ENCODE results near the gene RGS7.
"Not testable (repeated sequence)": the region's sequence is repeated elsewhere in the genome, so short reads cannot be mapped to it uniquely, and the experiment has no call there.

RGS7 gene

GRCh38 chr1:241270016-241270415, 87.0 kb downstream of the RGS7 start:
- DNase-seq: no peak

- no peak for DNase-seq
Observed at GRCh38 chr1:241269116-241269515, 87.9 kb downstream of the RGS7 start.

- no peak for DNase-seq
Observed at GRCh38 chr1:241266121-241266520, 90.9 kb downstream of the RGS7 start.

GRCh38 chr1:241265428-241265827, 91.6 kb downstream of the RGS7 start:
- DNase-seq: no peak

- DNase-seq: no peak
Observed at GRCh38 chr1:241263346-241263745, 93.7 kb downstream of the RGS7 start.

- DNase-seq: no peak
Observed at GRCh38 chr1:241253471-241253870, 103.5 kb downstream of the RGS7 start.

GRCh38 chr1:241250465-241250864, 106.5 kb downstream of the RGS7 start:
- no peak for DNase-seq

- no peak for DNase-seq
Observed at GRCh38 chr1:241240069-241240468, 116.9 kb downstream of the RGS7 start.

- DNase-seq: no peak
Observed at GRCh38 chr1:241237873-241238272, 119.1 kb downstream of the RGS7 start.

- no peak for DNase-seq
Observed at GRCh38 chr1:241235256-241235897, 121.6 kb downstream of the RGS7 start.

- no peak for DNase-seq
Observed at GRCh38 chr1:241229711-241230110, 127.3 kb downstream of the RGS7 start.

- DNase-seq: no peak
Observed at GRCh38 chr1:241229216-241229615, 127.8 kb downstream of the RGS7 start.

- no peak for DNase-seq
Observed at GRCh38 chr1:241228339-241228738, 128.7 kb downstream of the RGS7 start.

GRCh38 chr1:241225741-241226140, 131.3 kb downstream of the RGS7 start:
- DNase-seq: no peak

GRCh38 chr1:241224189-241224588, 132.8 kb downstream of the RGS7 start:
- DNase-seq: not testable (repeated sequence)

- DNase-seq: not testable (repeated sequence)
Observed at GRCh38 chr1:241222813-241223212, 134.2 kb downstream of the RGS7 start.

GRCh38 chr1:241221319-241221718, 135.7 kb downstream of the RGS7 start:
- no peak for DNase-seq

GRCh38 chr1:241220913-241221312, 136.1 kb downstream of the RGS7 start:
- not testable (repeated sequence) for DNase-seq

- DNase-seq: no peak
Observed at GRCh38 chr1:241219449-241219848, 137.6 kb downstream of the RGS7 start.

GRCh38 chr1:241217516-241217915, 139.5 kb downstream of the RGS7 start:
- DNase-seq: no peak

- DNase-seq: no peak
Observed at GRCh38 chr1:241215683-241216082, 141.3 kb downstream of the RGS7 start.

GRCh38 chr1:241215203-241215602, 141.8 kb downstream of the RGS7 start:
- DNase-seq: no peak

- no peak for DNase-seq
Observed at GRCh38 chr1:241213139-241213538, 143.9 kb downstream of the RGS7 start.

- no peak for DNase-seq
Observed at GRCh38 chr1:241212628-241213027, 144.4 kb downstream of the RGS7 start.

- DNase-seq: no peak
Observed at GRCh38 chr1:241208910-241209379, 148.1 kb downstream of the RGS7 start.

Data from SW 1271 (cell line).